Adrenal gland (tissue), 5 donors: ENCODE measurements around the gene PNPLA7.

ENCODE experiments used
- POLR2A ChIP-seq, 2 donors: fragments of 450-650 bp; IDR thresholded peaks; one replicate each; pipeline ENCODE4 v1.6.1; 2017; ENCODE audit warnings: antibody characterized with exemption in 2 of 2, mild to moderate bottlenecking in 2 of 2, moderate library complexity in 1 of 2
- TF ChIP-seq, protein P1 (sequence below), 6 experiments: fragments of 450-650 bp in 4 of 6; fragments of 200-600 bp in 2 of 6; sonication (generic) in 1 of 6; IDR thresholded peaks; 1 replicate in 5 of 6; 2 replicates in 1 of 6; pipeline versions ENCODE4 v1.5.1 to v1.8.0; 2016 to 2021; ENCODE audit warnings: antibody characterized with exemption in 6 of 6, mild to moderate bottlenecking in 2 of 6, moderate library complexity in 1 of 6
- donor health status: DM: no; HTN: no; CAD: no.

DNA sequence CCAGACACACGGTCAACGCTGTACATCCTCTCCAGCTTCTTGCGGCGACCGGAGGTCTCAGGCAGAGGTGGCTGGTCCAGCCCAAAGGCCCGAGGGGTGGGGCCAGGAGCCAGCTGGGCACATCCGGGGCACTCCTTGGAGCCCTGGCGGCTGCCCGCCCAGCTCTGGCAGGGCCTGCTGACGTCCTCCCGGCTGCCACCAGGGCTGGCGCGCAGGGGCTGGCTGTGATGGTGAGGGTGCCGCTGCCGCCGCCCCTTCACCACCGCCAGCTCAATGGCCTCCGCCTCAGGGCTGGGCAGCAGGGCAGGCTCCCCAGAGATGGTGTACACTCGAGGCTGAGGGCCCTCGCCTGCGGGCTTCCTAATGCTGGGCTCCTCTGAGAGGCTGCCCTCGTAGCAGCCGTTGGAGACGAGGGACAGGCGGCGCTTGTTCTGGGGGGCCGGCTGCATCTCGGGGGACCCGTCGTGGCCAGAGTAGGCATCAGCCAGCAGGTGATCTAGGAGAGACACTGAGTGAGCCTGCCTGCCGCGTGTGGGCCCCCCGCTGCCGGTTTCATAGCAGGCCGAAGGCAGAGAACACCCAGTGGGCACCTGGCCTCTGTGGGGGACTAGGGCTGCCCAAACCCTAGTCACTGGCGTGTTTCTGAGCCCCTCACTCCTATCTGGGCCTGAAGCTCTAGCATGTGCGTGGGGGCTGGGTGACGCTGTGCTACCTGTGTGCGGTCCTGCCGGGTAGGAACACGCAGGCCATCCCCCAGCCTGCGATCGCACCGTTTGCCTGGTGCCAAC lies 92.6 kb downstream of the PNPLA7 start:
- TF ChIP-seq, protein P1, sequence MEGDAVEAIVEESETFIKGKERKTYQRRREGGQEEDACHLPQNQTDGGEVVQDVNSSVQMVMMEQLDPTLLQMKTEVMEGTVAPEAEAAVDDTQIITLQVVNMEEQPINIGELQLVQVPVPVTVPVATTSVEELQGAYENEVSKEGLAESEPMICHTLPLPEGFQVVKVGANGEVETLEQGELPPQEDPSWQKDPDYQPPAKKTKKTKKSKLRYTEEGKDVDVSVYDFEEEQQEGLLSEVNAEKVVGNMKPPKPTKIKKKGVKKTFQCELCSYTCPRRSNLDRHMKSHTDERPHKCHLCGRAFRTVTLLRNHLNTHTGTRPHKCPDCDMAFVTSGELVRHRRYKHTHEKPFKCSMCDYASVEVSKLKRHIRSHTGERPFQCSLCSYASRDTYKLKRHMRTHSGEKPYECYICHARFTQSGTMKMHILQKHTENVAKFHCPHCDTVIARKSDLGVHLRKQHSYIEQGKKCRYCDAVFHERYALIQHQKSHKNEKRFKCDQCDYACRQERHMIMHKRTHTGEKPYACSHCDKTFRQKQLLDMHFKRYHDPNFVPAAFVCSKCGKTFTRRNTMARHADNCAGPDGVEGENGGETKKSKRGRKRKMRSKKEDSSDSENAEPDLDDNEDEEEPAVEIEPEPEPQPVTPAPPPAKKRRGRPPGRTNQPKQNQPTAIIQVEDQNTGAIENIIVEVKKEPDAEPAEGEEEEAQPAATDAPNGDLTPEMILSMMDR (IDR thresholded peaks at IDR 0.05), result no peak
- TF ChIP-seq POLR2A (IDR thresholded peaks at IDR 0.05), result no peak
